Chondrocyte (in vitro differentiated cells): ENCODE measurements around the gene CTNND1. TPM values are rescaled to one million over a fixed set of nuclear protein-coding genes. Genes with fewer than 3 reads are reported as not detected.
"Not testable (repeated sequence)": the region's sequence is repeated elsewhere in the genome, so short reads cannot be mapped to it uniquely, and the experiment has no call there.

ENCODE experiments used
- DNase-seq: peaks from one replicate; pipeline ENCODE4 v3.0.0; 2021; ENCODE audit warnings: mixed read lengths, low spot score
- H3K27ac Mint-ChIP-seq: one replicate; pipeline ENCODE4 v1.8.0; 2021; ENCODE audit warnings: mild to moderate bottlenecking, moderate library complexity, mixed read lengths; ENCODE audit not compliant: unreplicated experiment
- H3K27me3 Mint-ChIP-seq: 2 replicates; pipeline ENCODE4 v1.8.0; 2021; ENCODE audit warnings: low read depth, mixed read lengths
- H3K36me3 Mint-ChIP-seq: 2 replicates; pipeline ENCODE4 v1.8.0; 2021; ENCODE audit warnings: low read depth, mixed read lengths
- H3K4me1 Mint-ChIP-seq: 2 replicates; pipeline ENCODE4 v1.8.0; 2021; ENCODE audit warnings: low read depth, mild to moderate bottlenecking, mixed read lengths
- H3K4me3 Mint-ChIP-seq: one replicate; pipeline ENCODE4 v1.8.0; 2021; ENCODE audit warnings: mild to moderate bottlenecking, moderate library complexity, mixed read lengths; ENCODE audit not compliant: unreplicated experiment
- H3K9me3 Mint-ChIP-seq: 2 replicates; pipeline ENCODE4 v1.8.0; 2021; ENCODE audit warnings: low read depth, mixed read lengths
- CTCF ChIP-seq: fragments of 200-600 bp; sonication (generic); IDR thresholded peaks from 2 replicates; pipeline ENCODE4 v1.5.0; 2021; ENCODE audit warnings: antibody characterized with exemption, mild to moderate bottlenecking, moderate library complexity
- long read RNA-seq: library from polyadenylated mRNA; stranded (forward); transcript quantifications from one replicate; pipeline ENCODE4 v2.0.0, GENCODE V29; 2021
- total RNA-seq: library from RNA; stranded (reverse); gene quantifications from 3 replicates; pipeline ENCODE4 v1.2.1, GENCODE V29; 2021

The CTNND1 gene, protein sequence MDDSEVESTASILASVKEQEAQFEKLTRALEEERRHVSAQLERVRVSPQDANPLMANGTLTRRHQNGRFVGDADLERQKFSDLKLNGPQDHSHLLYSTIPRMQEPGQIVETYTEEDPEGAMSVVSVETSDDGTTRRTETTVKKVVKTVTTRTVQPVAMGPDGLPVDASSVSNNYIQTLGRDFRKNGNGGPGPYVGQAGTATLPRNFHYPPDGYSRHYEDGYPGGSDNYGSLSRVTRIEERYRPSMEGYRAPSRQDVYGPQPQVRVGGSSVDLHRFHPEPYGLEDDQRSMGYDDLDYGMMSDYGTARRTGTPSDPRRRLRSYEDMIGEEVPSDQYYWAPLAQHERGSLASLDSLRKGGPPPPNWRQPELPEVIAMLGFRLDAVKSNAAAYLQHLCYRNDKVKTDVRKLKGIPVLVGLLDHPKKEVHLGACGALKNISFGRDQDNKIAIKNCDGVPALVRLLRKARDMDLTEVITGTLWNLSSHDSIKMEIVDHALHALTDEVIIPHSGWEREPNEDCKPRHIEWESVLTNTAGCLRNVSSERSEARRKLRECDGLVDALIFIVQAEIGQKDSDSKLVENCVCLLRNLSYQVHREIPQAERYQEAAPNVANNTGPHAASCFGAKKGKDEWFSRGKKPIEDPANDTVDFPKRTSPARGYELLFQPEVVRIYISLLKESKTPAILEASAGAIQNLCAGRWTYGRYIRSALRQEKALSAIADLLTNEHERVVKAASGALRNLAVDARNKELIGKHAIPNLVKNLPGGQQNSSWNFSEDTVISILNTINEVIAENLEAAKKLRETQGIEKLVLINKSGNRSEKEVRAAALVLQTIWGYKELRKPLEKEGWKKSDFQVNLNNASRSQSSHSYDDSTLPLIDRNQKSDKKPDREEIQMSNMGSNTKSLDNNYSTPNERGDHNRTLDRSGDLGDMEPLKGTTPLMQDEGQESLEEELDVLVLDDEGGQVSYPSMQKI
- 126 to 156 TPM (median 138 TPM) in 3 replicates for total RNA-seq
- long read RNA-seq, full-length matches to known transcripts = 69 of 121 reads
- long read RNA-seq, partial matches to known transcripts = 23 of 121 reads
- long read RNA-seq, other reads (novel, unspliced or antisense) = 29 of 121 reads

DNA sequence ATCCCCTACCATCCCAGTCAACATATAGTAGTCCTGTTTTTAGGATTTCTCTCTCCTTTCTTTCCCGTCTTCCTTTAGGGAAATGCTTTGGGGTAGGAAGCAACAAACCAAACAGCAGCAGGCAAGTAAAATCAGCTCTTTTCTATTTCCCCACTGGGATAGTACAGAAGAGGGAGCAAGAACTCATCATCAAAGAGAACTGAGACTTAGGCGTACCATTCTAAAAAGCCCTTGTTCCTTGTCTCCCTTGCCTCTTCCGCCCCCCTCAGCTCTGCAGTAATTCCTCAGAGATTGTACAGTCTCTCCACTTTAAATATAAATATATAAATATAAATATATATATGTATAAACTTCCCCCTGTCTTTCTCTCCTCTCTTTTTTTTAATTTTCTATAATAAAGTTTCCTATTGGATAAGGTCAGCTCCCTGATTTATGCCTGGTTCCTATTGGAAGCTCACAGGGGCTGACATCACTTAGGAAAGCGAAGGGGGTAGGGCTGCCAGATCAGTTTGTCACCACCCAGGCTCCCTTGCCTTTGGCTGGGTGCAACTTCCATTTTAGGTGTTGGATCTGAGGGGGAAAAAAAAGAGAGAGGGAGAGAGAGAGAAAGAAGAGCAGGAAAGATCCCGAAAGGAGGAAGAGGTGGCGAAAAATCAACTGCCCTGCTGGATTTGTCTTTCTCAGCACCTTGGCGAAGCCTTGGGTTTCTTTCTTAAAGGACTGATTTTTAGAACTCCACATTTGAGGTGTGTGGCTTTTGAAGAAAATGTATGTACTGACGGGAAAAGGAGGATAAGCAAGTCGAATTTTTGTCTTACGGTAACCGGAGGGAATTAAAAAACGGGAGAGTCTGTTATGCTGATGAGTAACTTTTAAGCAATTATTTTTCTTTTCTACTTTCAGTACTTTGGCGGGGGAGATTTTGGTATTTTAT, at the start of gene CTNND1:
Gene CTNND1 (plus strand): TSS at position 502 of the 934 bp plus-strand sequence. CDS start 29,677 bp downstream, outside the sequence.
- peak within 1 kb of the TSS; percentile 100 for H3K4me3 Mint-ChIP-seq
- peak; percentile 49 for TF ChIP-seq CTCF
- no peaks in the 10 kb centered on the region for H3K9me3 Mint-ChIP-seq
- no peaks in the 10 kb centered on the region for H3K27me3 Mint-ChIP-seq
- H3K36me3 Mint-ChIP-seq = no peaks in the 10 kb centered on the region
- DNase-seq = no peak
- H3K4me1 Mint-ChIP-seq = peaks cover 34% of the 10 kb centered on the region
- H3K27ac Mint-ChIP-seq = peak within 1 kb of the TSS; percentile 100

DNA sequence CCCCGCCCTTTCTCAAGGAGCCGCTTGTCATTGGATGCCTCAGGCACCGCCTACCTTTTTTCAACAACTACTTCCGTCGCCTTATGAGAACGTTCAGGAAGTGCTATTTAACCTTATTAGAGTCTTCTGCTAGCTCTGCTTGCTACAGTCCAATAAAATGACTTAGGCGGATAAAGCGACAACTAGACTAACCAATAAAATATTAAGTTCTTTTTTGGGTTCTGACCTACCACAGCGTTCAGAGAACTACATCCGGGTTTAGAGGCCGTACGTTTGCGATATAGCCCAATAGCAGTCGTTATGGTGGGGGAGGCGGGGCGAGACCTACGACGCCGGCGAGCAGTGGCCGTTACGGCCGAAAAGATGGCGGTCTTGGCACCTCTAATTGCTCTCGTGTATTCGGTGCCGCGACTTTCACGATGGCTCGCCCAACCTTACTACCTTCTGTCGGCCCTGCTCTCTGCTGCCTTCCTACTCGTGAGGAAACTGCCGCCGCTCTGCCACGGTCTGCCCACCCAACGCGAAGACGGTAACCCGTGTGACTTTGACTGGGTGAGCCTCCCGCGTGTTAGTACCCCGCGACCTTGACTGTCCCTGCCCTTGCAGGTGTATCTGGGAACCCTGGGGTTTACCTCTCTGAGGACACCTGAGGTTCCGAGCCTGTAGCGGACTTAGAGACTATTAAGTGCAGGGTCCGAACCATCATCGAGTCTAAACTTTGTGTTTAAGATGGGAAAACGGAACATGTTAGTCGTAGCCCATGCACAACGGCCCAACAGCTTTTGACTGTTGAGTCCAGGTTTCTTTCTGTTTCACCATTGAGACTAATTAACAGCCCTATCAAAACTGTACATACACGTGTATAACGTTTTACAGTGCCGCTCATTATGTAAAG, 49.1 kb upstream of the CTNND1 start, which contains the start of gene TMX2:
Gene TMX2 (plus strand): TSS at position 338 of the 895 bp plus-strand sequence. CDS start 26 bp downstream, at position 364.
- Mint-ChIP-seq H3K4me1 (peaks cover 38% of the 10 kb centered on the region), H3K27ac (peak within 1 kb of the TSS; percentile 97), H3K9me3 (no peaks in the 10 kb centered on the region), H3K4me3 (peak within 1 kb of the TSS; percentile 98), H3K36me3 (peaks cover under 1% of the 10 kb centered on the region), H3K27me3 (no peaks in the 10 kb centered on the region)
- no peak for DNase-seq
- TF ChIP-seq CTCF = no peak

DNA sequence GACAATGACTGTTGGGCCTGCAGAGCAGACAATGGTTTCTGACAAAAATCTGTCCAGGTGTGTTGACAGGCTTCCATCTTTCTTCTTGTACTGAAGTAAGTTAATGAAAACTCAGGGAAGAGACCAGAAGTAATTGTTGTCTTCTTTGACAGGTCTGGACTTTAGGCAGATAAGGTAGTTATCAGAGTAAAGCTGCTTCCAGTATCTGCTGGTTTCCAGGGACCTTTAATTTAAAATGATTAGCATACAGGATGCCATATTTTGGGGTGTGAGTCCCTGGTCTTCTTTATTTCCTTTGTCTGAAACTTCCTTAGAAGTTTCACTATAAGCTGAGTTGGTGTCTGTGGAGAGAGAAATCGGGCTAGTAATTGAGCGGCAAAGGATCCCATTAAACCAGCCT, 47.8 kb upstream of the CTNND1 start:
- Mint-ChIP-seq H3K4me3 (peak overlapping the region; percentile 98), H3K4me1 (peaks cover 31% of the 10 kb centered on the region), H3K27me3 (no peaks in the 10 kb centered on the region), H3K36me3 (peaks cover 2% of the 10 kb centered on the region), H3K9me3 (no peaks in the 10 kb centered on the region), H3K27ac (peak overlapping the region; percentile 18)
- no peak for DNase-seq
- no peak for TF ChIP-seq CTCF

DNA sequence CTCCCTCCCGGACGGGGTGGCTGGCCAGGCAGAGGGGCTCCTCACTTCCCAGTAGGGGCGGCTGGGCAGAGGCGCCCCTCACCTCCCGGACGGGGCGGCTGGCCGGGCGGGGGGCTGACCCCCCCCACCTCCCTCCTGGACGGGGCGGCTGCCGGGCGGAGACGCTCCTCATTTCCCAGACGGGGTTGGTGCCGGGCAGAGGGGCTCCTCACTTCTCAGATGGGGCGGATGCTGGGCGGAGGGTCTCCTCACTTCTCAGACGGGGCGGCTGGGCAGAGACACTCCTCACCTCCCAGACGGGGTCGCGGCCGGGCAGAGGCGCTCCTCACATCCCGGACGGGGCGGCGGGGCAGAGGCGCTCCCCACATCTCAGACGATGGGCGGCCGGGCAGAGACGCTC, 44.9 kb upstream of the CTNND1 start:
- H3K27ac Mint-ChIP-seq, DNase-seq, H3K9me3 Mint-ChIP-seq, H3K27me3 Mint-ChIP-seq, H3K4me3 Mint-ChIP-seq, H3K36me3 Mint-ChIP-seq: not testable (repeated sequence)
- peaks cover 15% of the 10 kb centered on the region for H3K4me1 Mint-ChIP-seq
